ENCODE data around the gene LSM3. TPM values are rescaled to one million over a fixed set of nuclear protein-coding genes. Genes with fewer than 3 reads are reported as not detected.

LSM3 gene
- total RNA-seq, 1 donor from 2014 or later, result 8.8 TPM

- TF ChIP-seq, protein P1, sequence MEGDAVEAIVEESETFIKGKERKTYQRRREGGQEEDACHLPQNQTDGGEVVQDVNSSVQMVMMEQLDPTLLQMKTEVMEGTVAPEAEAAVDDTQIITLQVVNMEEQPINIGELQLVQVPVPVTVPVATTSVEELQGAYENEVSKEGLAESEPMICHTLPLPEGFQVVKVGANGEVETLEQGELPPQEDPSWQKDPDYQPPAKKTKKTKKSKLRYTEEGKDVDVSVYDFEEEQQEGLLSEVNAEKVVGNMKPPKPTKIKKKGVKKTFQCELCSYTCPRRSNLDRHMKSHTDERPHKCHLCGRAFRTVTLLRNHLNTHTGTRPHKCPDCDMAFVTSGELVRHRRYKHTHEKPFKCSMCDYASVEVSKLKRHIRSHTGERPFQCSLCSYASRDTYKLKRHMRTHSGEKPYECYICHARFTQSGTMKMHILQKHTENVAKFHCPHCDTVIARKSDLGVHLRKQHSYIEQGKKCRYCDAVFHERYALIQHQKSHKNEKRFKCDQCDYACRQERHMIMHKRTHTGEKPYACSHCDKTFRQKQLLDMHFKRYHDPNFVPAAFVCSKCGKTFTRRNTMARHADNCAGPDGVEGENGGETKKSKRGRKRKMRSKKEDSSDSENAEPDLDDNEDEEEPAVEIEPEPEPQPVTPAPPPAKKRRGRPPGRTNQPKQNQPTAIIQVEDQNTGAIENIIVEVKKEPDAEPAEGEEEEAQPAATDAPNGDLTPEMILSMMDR (IDR thresholded peaks at IDR 0.05), result no peak
- Histone ChIP-seq H3K9me3 (no peaks in the 10 kb centered on the region), H3K27ac (no peak overlapping the region), H3K27me3 (no peaks in the 10 kb centered on the region), H3K4me3 (no peak overlapping the region), H3K4me1 (no peaks in the 10 kb centered on the region), H3K36me3 (no peaks in the 10 kb centered on the region)
- intact Hi-C loops (cut with DNase I), result no loop called here
- no peak for ATAC-seq
- no peak for DNase-seq
These were observed 65.2 kb downstream of the LSM3 start for GRCh38 chr3:14243782-14244181.

- Histone ChIP-seq H3K4me1 (no peaks in the 10 kb centered on the region), H3K9me3 (no peaks in the 10 kb centered on the region), H3K4me3 (no peak overlapping the region), H3K36me3 (no peaks in the 10 kb centered on the region), H3K27ac (no peak overlapping the region), H3K27me3 (no peaks in the 10 kb centered on the region)
- intact Hi-C loops (cut with DNase I), result no loop called here
- ATAC-seq (no peak), DNase-seq (no peak)
- TF ChIP-seq, protein P1 (IDR thresholded peaks at IDR 0.05), result no peak
These were observed 66.1 kb downstream of the LSM3 start for GRCh38 chr3:14244521-14245247.

DNA sequence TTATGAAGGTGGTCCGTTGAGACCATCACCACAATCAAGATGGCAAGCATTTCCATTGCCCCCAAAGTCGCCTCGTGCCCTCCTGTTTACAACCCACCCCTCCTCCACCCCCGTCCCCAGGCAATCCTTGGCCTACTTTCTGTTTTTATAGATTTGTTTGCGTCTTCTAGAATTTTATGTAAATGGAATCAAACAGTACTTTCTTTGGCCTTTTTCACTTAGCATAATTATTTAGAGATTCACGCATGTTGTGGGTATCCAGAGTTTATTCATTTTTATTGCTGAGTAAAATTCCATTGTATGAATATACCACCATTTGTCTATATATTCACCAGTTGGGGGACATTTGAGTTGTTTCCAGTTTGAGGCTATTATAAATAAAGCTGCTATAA, 66.6 kb downstream of the LSM3 start:
- H3K27me3 ChIP-seq, result no peaks in the 10 kb centered on the region
- intact Hi-C loops (cut with DNase I), result no loop called here
- no peaks in the 10 kb centered on the region for H3K9me3 ChIP-seq
- H3K4me1 ChIP-seq, result no peaks in the 10 kb centered on the region
- no peaks in the 10 kb centered on the region for H3K36me3 ChIP-seq
- ATAC-seq (no peak), DNase-seq (no peak)
- TF ChIP-seq, protein P1 (IDR thresholded peaks at IDR 0.05), result no peak
- H3K4me3 ChIP-seq, result no peak overlapping the region
- H3K27ac ChIP-seq, result no peak overlapping the region

DNA sequence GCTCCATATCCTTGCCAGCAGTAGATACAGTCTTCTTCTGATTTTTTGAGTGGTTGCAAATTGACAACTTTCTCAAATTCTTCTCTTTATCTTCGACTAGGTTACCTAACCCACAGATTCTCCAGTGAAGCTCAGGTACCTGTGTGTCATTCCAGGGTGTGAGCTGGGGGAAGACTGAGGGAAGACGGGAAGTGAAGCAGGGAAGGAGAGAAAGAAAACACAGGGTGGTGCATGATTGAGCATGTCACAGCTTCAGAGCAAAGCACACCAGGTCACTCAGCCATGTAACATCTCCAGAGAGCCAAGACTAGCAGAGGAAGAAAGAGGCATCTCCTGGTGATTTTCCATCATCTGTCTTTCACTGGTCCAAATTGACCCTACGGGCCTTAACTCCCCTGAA, 67.2 kb downstream of the LSM3 start:
- Histone ChIP-seq H3K9me3 (no peaks in the 10 kb centered on the region), H3K27me3 (no peaks in the 10 kb centered on the region), H3K27ac (no peak overlapping the region), H3K4me3 (no peak overlapping the region), H3K4me1 (no peaks in the 10 kb centered on the region), H3K36me3 (no peaks in the 10 kb centered on the region)
- TF ChIP-seq, protein P1 (IDR thresholded peaks at IDR 0.05), result no peak
- no peak for ATAC-seq
- intact Hi-C loops (cut with DNase I), result no loop called here
- no peak for DNase-seq

DNA sequence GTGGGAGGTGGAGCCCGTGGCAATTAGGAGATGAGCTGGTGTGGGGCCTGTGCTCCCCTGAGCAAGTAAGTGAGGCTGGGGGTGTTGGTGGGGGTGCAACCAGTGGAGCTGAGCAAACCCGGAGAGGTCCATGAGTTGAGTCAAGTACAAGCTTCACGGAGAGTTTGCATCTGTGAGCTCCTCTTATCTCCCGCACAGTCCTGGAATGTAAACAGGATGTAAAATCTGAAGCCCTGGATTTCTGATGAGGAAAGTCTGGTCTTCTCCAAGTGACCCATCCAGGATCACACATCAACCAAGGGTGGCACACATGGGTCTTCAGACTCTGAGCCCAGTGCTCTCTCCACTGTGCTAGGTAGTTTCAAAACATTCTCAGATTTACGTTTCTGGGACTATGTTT, 67.8 kb downstream of the LSM3 start:
- DNase-seq (no peak), ATAC-seq (no peak)
- H3K36me3 ChIP-seq, result no peaks in the 10 kb centered on the region
- no peaks in the 10 kb centered on the region for H3K27me3 ChIP-seq
- TF ChIP-seq, protein P1 (IDR thresholded peaks at IDR 0.05), result no peak
- no peak overlapping the region for H3K4me3 ChIP-seq
- intact Hi-C loops (cut with DNase I), result no loop called here
- H3K27ac ChIP-seq, result no peak overlapping the region
- no peaks in the 10 kb centered on the region for H3K9me3 ChIP-seq
- H3K4me1 ChIP-seq, result no peaks in the 10 kb centered on the region

DNA sequence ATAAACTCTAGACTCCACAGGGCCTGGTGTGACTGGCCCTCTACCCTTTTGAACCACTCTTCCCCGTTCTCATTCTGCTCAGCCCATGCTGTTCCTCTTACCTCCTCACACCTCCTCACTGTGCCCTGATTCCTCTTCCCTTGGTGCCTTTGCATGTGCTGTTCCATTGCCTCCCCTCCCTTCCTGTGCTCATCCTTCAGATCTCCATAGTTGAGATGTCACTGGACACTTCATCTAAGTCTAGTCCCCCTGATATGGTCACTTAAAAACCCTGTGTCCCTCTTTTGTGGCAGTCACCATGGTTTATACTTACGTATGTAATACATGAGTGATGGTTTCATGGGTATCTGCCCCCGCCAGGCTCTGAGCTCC, 69.8 kb downstream of the LSM3 start:
- Histone ChIP-seq H3K27ac (no peak overlapping the region), H3K4me3 (no peak overlapping the region), H3K4me1 (no peaks in the 10 kb centered on the region), H3K27me3 (no peaks in the 10 kb centered on the region), H3K9me3 (no peaks in the 10 kb centered on the region), H3K36me3 (no peaks in the 10 kb centered on the region)
- TF ChIP-seq, protein P1 (IDR thresholded peaks at IDR 0.05), result no peak
- no peak for DNase-seq
- ATAC-seq, result no peak
- intact Hi-C loops (cut with DNase I), result no loop called here

Measured in upper lobe of right lung (tissue), 1 donor.